Measurements from ENCODE around the gene RIT2.

- TF ChIP-seq POLR2A (IDR thresholded peaks at IDR 0.05), result no peak
- TF ChIP-seq CTCF (IDR thresholded peaks at IDR 0.05), result no peak
Observed at GRCh38 chr18:42882122-42882521, 233.4 kb downstream of the RIT2 start.
